ENCODE results near the gene SH3D19. TPM values are rescaled to one million over a fixed set of nuclear protein-coding genes. Genes with fewer than 3 reads are reported as not detected.

Gene SH3D19
- total RNA-seq, 3 donors from 2014 or later: 97.5 to 140 (median 102) TPM

DNA sequence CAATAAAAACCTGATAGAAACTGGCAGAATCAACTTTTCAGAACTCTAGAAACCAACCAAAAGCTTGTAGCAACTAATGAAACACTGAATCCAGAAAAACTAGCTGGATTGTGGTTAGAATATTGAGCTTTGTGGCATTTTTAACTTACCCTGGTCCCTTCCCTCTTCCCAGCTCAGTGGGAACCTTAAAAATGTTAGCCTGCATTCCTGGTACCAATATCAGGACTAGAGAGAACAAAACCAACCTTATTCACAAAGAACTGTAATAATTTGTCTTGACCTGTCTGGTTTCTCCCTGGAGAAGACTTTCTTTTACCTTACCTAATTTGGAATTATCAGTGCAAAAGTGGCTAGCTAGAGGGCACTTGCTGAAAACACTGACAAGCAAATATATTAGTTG, 21.2 kb downstream of the SH3D19 start:
- no peak overlapping the region for H3K4me3 ChIP-seq
- H3K4me1 ChIP-seq (ENCODE audit: low read depth): peaks cover 5% of the 10 kb centered on the region
- TF ChIP-seq, protein P1, sequence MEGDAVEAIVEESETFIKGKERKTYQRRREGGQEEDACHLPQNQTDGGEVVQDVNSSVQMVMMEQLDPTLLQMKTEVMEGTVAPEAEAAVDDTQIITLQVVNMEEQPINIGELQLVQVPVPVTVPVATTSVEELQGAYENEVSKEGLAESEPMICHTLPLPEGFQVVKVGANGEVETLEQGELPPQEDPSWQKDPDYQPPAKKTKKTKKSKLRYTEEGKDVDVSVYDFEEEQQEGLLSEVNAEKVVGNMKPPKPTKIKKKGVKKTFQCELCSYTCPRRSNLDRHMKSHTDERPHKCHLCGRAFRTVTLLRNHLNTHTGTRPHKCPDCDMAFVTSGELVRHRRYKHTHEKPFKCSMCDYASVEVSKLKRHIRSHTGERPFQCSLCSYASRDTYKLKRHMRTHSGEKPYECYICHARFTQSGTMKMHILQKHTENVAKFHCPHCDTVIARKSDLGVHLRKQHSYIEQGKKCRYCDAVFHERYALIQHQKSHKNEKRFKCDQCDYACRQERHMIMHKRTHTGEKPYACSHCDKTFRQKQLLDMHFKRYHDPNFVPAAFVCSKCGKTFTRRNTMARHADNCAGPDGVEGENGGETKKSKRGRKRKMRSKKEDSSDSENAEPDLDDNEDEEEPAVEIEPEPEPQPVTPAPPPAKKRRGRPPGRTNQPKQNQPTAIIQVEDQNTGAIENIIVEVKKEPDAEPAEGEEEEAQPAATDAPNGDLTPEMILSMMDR (IDR thresholded peaks at IDR 0.05): no peak
- ATAC-seq (no peak), DNase-seq (no peak)
- intact Hi-C loops (cut with DNase I, micrococcal nuclease): no loop called here
- H3K9me3 ChIP-seq: no peaks in the 10 kb centered on the region
- H3K36me3 ChIP-seq (ENCODE audit: low read depth): no peaks in the 10 kb centered on the region

DNA sequence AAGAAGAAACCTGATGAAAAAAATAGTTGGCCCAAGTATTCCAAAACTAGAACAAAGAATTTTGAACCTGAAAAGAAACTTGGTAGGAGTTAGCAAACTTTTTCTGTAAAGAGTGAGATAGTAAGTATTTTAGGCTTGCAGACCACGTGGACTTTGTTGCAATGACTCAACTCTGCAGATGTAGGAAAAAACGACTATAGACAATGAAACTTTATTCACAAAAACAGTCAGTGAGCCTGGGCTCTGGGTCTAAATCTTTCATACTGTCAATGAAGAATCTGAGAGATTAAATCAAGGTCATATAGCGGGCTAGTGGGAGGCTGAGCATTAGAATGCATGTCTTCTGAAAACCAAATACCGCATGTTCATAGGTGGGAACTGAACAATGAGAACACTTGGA, 23.0 kb downstream of the SH3D19 start:
- intact Hi-C loops (cut with DNase I, micrococcal nuclease): no loop called here
- DNase-seq (no peak), ATAC-seq (no peak)
- no peak overlapping the region for H3K4me3 ChIP-seq
- H3K9me3 ChIP-seq: no peaks in the 10 kb centered on the region
- H3K36me3 ChIP-seq (ENCODE audit: low read depth): no peaks in the 10 kb centered on the region
- TF ChIP-seq, protein P1 (IDR thresholded peaks at IDR 0.05): no peak
- peaks cover 5% of the 10 kb centered on the region for H3K4me1 ChIP-seq (ENCODE audit: low read depth)

DNA sequence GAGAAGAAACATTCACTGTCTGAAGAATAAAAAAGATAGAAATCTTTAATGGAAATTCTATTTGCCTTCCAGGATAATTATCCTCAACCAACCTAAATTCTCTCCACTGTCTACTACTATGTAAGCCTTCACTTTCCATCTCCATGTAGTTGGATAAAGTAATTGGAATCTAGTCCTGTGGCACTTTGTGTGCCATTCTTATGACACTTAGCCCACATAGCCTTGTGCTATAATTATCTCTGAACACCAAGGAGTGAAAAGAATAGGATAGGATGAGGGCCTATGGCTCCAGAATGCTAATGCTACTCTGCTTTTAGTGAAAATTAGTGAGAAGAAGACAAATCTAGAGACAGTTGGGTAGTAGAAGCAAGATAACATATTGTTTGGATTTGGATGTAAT, 28.2 kb downstream of the SH3D19 start:
- H3K4me3 ChIP-seq: no peak overlapping the region
- H3K36me3 ChIP-seq (ENCODE audit: low read depth): no peaks in the 10 kb centered on the region
- peaks cover 18% of the 10 kb centered on the region for H3K4me1 ChIP-seq (ENCODE audit: low read depth)
- intact Hi-C loops (cut with DNase I, micrococcal nuclease): no loop called here
- TF ChIP-seq, protein P1 (IDR thresholded peaks at IDR 0.05): no peak
- DNase-seq (no peak), ATAC-seq (no peak)
- no peaks in the 10 kb centered on the region for H3K9me3 ChIP-seq

DNA sequence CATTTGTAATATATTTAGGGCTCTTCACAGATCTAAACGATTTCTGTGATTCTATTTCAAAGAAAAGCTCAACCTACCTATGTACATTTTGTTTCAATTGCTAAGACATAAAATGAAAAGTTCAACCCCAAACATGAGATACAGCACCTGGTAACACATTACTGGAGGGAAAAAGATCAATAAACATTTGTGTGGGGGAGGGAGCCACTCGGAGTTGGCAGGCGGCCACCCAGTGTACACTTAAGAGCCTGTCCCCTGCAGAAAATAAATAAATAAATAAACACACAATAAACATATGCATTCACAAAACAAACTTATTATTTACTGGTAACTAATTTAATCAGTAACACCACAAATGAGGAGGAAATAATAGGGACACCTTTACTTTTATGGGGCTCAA, 29.2 kb downstream of the SH3D19 start:
- TF ChIP-seq, protein P1 (IDR thresholded peaks at IDR 0.05): no peak
- Histone ChIP-seq H3K4me3 (no peak overlapping the region), H3K36me3 (ENCODE audit: low read depth) (no peaks in the 10 kb centered on the region), H3K4me1 (ENCODE audit: low read depth) (peaks cover 21% of the 10 kb centered on the region), H3K9me3 (no peaks in the 10 kb centered on the region)
- no peak for DNase-seq
- intact Hi-C loops (cut with DNase I, micrococcal nuclease): no loop called here
- ATAC-seq: no peak

DNA sequence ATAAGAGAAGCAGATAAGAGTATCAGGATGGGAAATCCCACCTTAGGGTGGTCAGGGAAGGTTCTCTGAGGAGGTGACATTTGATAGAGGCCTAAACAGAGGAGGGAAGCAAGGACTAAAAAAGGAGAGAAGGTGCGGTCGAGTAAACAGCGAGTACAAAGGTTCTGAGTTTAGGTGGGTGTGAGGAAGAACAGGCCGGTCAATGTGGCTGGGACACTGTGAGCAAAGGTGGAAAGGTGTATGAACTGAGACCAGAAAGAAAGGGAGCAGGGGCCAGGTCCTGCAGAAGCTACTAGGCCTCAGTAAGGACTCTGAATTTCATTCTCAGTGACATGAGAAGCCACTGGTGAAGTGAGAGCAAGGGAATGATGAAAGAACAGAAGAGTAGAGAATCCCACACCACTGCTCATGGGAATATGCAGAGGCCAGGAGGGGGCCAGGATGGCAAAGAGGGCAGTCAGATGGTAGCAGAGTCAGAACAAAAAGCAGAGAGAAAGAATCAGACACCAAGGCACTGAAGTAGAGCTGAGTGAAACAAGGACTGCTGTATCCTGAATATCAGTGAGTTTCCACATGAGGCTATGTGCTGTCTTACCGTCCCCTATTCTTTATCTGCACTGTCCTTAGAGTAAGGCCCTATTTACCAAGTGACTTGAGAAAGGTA, 30.4 kb downstream of the SH3D19 start:
- intact Hi-C loops (cut with DNase I, micrococcal nuclease): no loop called here
- DNase-seq: peak in 2 of 3 donors; percentile 38 to 50
- ATAC-seq: peak; percentile 92
- Histone ChIP-seq H3K4me1 (ENCODE audit: low read depth) (peaks cover 21% of the 10 kb centered on the region), H3K36me3 (ENCODE audit: low read depth) (no peaks in the 10 kb centered on the region), H3K4me3 (no peak overlapping the region), H3K9me3 (no peaks in the 10 kb centered on the region)
- TF ChIP-seq, protein P1 (IDR thresholded peaks at IDR 0.05): no peak

DNA sequence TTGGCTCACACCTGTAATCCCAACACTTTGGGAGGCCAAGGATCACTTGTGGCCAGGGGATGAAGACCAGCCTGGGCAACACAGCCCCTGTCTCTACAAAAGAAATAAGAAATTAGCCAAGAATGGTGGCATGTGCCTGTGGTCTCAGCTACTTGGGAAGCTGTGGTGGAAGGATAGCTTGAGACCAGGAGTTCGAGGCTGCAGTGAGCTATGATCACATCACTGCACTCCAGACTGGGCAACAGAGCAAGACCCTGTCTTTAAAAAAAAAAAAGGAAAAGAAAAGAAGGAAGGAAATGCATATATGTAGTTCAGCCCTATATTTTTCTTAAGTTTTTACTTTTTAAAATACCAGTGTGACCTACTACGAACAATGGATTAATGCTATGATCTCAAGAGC, 33.4 kb downstream of the SH3D19 start:
- intact Hi-C loops (cut with DNase I, micrococcal nuclease): no loop called here
- Histone ChIP-seq H3K4me3 (no peak overlapping the region), H3K36me3 (ENCODE audit: low read depth) (no peaks in the 10 kb centered on the region), H3K9me3 (no peaks in the 10 kb centered on the region), H3K4me1 (ENCODE audit: low read depth) (peaks cover 21% of the 10 kb centered on the region)
- ATAC-seq (no peak), DNase-seq (no peak)
- TF ChIP-seq, protein P1 (IDR thresholded peaks at IDR 0.05): no peak
